ENCODE results near the gene CPEB1. TPM values are rescaled to one million over a fixed set of nuclear protein-coding genes. Genes with fewer than 3 reads are reported as not detected.

The CPEB1 gene
- total RNA-seq, 1 donor from 2014 or later = 2.5 TPM

DNA sequence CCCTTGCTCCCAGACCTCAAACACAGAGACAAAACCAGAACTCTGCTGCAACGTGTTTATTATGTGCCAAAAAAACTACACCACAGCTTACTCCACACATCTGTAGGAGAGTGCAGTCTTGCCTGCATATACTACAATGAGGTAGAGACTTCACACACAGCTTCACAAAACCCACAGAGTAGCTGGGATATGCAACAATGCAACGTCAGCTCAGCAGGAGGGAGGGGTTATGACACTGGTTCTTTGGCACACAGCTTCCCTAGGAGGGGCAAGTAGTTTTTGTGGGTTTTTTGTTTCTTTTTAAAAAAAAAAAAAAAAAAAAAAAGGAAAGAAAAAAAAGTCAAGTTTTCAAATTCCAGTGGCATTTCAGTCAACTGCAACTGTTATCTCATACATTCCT lies 104.0 kb downstream of the CPEB1 start:
- Histone ChIP-seq H3K27ac (no peak overlapping the region), H3K9me3 (no peaks in the 10 kb centered on the region), H3K4me3 (no peak overlapping the region), H3K27me3 (no peaks in the 10 kb centered on the region), H3K36me3 (peaks cover 10% of the 10 kb centered on the region), H3K4me1 (peaks cover 11% of the 10 kb centered on the region)
- no peak for TF ChIP-seq CTCF (IDR thresholded peaks at IDR 0.05)
- DNase-seq (no peak), ATAC-seq (no peak)
- intact Hi-C loops (cut with DNase I) = no loop called here

DNA sequence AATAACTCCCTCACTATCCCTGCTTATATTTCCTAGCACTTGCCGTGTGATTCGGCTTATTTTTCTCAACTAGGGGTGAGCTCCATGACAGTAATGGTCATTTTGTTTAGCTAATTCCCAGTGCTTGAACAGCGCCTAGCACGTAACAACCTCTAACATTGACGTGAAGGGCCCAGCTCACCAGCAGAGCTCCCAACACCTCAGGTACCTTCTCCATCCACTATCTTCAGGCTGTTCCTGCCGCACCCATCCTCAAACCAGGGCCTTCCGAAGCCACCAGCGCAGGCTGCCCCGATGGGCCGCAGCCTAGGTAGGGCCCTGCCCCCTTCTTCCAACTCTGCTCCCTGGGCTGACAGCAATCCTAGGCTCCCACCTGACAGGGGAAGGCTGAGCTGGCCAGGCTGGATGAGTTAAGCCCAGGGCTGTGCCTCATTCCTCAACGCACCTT lies 106.2 kb downstream of the CPEB1 start:
- Histone ChIP-seq H3K4me3 (peak overlapping the region; percentile 84), H3K36me3 (peaks cover 31% of the 10 kb centered on the region), H3K9me3 (no peaks in the 10 kb centered on the region), H3K27me3 (no peaks in the 10 kb centered on the region), H3K27ac (peak overlapping the region; percentile 94), H3K4me1 (peaks cover 15% of the 10 kb centered on the region)
- no peak for TF ChIP-seq CTCF (IDR thresholded peaks at IDR 0.05)
- intact Hi-C loops (cut with DNase I) = no loop called here
- ATAC-seq (peak; percentile 3), DNase-seq (peak; percentile 67)

DNA sequence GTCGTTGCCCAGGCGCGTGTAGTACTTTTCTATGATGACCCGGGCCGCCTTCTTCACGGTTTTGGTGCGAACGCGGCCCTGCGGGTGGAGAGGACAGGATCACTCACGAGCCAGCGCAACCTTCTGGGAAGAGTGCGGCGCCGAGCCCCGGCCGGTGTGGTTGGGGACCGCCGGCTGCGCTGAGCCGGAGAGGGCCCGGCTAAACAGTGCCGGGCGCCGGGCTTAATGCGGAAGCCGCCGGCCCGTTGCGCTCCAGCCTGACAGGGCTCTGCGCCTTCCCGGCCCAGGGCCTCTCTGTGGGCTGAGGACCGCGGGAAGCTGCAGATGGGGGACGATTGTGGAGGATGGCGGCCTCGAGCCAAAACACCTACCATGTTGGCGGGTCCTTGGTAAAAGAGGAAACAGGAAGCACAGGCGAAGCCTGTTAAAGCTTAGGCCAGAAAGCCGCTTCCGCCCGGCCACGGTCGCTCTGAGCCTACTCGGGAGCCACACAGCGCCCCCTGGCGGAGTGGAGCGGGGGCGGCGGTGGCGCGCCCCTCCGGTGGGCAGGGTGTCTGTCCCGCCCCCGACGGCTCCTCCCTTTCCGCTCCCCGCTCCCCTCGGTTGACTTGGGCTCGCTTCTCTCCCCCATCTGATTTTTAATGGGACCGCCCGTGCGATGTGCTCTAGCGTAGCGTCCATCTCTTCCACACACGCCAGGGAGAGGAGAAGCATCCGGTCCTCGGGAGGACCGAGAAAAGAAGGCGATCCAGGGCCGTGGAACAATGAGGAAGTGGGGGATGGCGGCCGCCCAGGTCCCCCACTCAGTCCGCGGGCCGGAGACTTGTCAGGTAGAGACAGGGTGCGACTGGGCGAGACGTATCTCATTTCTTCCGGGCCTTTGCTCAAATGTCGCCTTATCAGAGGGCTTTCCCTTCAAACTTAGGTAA lies 106.8 kb downstream of the CPEB1 start, which contains the start of gene RPS17:
TSS of gene RPS17 (minus strand) at position 403 of the 929 bp plus-strand sequence. CDS start at position 374, 29 bp downstream.
- ATAC-seq (peak; percentile 99), DNase-seq (peak; percentile 98)
- H3K4me1 ChIP-seq = peaks cover 15% of the 10 kb centered on the region
- TF ChIP-seq CTCF (IDR thresholded peaks at IDR 0.05) = peak; percentile 100
- peaks cover 38% of the 10 kb centered on the region for H3K36me3 ChIP-seq
- intact Hi-C loops (cut with DNase I) = no loop called here
- H3K27me3 ChIP-seq = no peaks in the 10 kb centered on the region
- no peaks in the 10 kb centered on the region for H3K9me3 ChIP-seq
- H3K4me3 ChIP-seq = peak within 1 kb of the TSS; percentile 84
- peak within 1 kb of the TSS; percentile 94 for H3K27ac ChIP-seq

DNA sequence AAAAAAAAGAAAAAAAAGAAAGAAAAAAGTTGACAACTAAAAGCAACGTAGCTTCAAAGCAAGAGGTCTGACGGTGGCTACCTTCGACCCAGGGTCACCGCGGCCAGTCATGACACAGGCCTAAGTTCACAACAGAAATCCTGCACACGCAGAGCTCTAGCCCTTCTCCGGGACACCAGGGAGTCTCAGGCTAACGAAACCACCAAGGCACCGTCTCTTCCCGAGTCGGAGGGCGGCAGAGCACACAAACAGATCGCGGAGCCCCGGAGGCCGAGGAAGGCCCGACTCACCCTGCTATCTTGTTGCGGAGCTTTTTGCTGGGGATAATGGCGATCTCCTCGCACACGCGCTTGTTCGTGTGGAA lies 107.5 kb downstream of the CPEB1 start:
- Histone ChIP-seq H3K4me3 (peak overlapping the region; percentile 84), H3K36me3 (peaks cover 42% of the 10 kb centered on the region), H3K27ac (peak overlapping the region; percentile 94), H3K4me1 (peaks cover 15% of the 10 kb centered on the region), H3K9me3 (no peaks in the 10 kb centered on the region), H3K27me3 (no peaks in the 10 kb centered on the region)
- DNase-seq = no peak
- peak; percentile 1 for ATAC-seq
- no peak for TF ChIP-seq CTCF (IDR thresholded peaks at IDR 0.05)
- intact Hi-C loops (cut with DNase I) = no loop called here

GRCh38 chr15:82538961-82539690 lies 108.0 kb downstream of the CPEB1 start:
- H3K27me3 ChIP-seq = no peaks in the 10 kb centered on the region
- no peak for DNase-seq
- intact Hi-C loops (cut with DNase I) = no loop called here

More at GRCh38 chr15:82538961-82539690, 108.0 kb downstream of the CPEB1 start:
- H3K4me3 ChIP-seq = peak overlapping the region; percentile 84
- peaks cover 15% of the 10 kb centered on the region for H3K4me1 ChIP-seq
- H3K9me3 ChIP-seq = no peaks in the 10 kb centered on the region
- no peak for TF ChIP-seq CTCF (IDR thresholded peaks at IDR 0.05)
- H3K27ac ChIP-seq = peak overlapping the region; percentile 94
- ATAC-seq = no peak
- H3K36me3 ChIP-seq = peaks cover 44% of the 10 kb centered on the region

All from upper lobe of right lung (tissue), 1 donor.